OCI-LY1 (cell line): Measurements from ENCODE around the gene HOXA9.

Source experiments
- H2AFZ ChIP-seq: fragments of 200-600 bp; sonication (generic), shearing (Covaris generic); 2 replicates; pipeline ENCODE4 v1.6.0; 2014; ENCODE audit warnings: antibody characterized with exemption, mild to moderate bottlenecking, low read length
- H3F3A ChIP-seq: fragments of 200-600 bp; sonication (generic), shearing (Covaris generic); 2 replicates; pipeline ENCODE4 v1.6.0; 2014; ENCODE audit warnings: mild to moderate bottlenecking, antibody characterized with exemption, low read length, moderate library complexity; ENCODE audit not compliant: insufficient read depth
- H3K27ac ChIP-seq: fragments of 200-600 bp; sonication (generic); 2 replicates; pipeline ENCODE4 v1.5.1; 2014; ENCODE audit warnings: low read length, mixed run types, mild to moderate bottlenecking, low read depth; ENCODE audit not compliant: poor library complexity, severe bottlenecking
- H3K27me3 ChIP-seq: fragments of 200-600 bp; sonication (generic); 2 replicates; pipeline ENCODE4 v1.6.0; 2014; ENCODE audit warnings: antibody characterized with exemption, mild to moderate bottlenecking, low read length, moderate library complexity; ENCODE audit not compliant: insufficient read depth
- H3K36me3 ChIP-seq: fragments of 200-600 bp; sonication (generic); 2 replicates; pipeline ENCODE4 v1.6.1; 2014; ENCODE audit warnings: mild to moderate bottlenecking, antibody characterized with exemption, low read length, moderate library complexity, mixed read lengths; ENCODE audit not compliant: insufficient read depth
- H3K4me1 ChIP-seq: fragments of 200-600 bp; sonication (generic); 2 replicates; pipeline ENCODE4 v1.5.1; 2014; ENCODE audit warnings: mild to moderate bottlenecking, low read length, moderate library complexity; ENCODE audit not compliant: insufficient read depth, severe bottlenecking
- H3K4me2 ChIP-seq: fragments of 200-600 bp; sonication (generic), shearing (Covaris generic); 2 replicates; pipeline ENCODE4 v1.6.1; 2014; ENCODE audit warnings: low read length
- H3K4me3 ChIP-seq: fragments of 200-600 bp; sonication (generic); 2 replicates; pipeline ENCODE4 v1.5.1; 2014; ENCODE audit warnings: low read length, low read depth, mild to moderate bottlenecking, mixed read lengths; ENCODE audit not compliant: poor library complexity, severe bottlenecking
- H3K79me2 ChIP-seq: fragments of 200-600 bp; shearing (Covaris generic); 2 replicates; pipeline ENCODE4 v1.6.1; 2016; ENCODE audit warnings: mixed run types, low read length, mixed read lengths; ENCODE audit not compliant: insufficient read depth
- H3K9ac ChIP-seq: fragments of 200-600 bp; sonication (generic), shearing (Covaris generic); 2 replicates; pipeline ENCODE4 v1.6.1; 2014; ENCODE audit warnings: mild to moderate bottlenecking, low read length, mixed read lengths
- H3K9me2 ChIP-seq: fragments of 200-600 bp; sonication (generic), shearing (Covaris generic); 2 replicates; pipeline ENCODE4 v1.6.1; 2014; ENCODE audit warnings: low read depth, mild to moderate bottlenecking, low read length, mixed read lengths
- H3K9me3 ChIP-seq: fragments of 200-600 bp; shearing (Covaris generic); 2 replicates; pipeline ENCODE4 v1.6.1; 2014; ENCODE audit warnings: low read length, mixed read lengths
- H4K20me1 ChIP-seq: fragments of 200-600 bp; sonication (generic), shearing (Covaris generic); 2 replicates; pipeline ENCODE4 v1.6.0; 2016; ENCODE audit warnings: mild to moderate bottlenecking, low read length; ENCODE audit not compliant: insufficient read depth
- EZH2 ChIP-seq: fragments of 200-600 bp; sonication (generic), shearing (Covaris generic); IDR thresholded peaks from 2 replicates; pipeline ENCODE4 v1.8.0; 2017; ENCODE audit warnings: borderline replicate concordance, mixed run types, mild to moderate bottlenecking, antibody characterized with exemption, low read length, moderate library complexity, mixed read lengths
- TF ChIP-seq, protein P1 (sequence below): fragments of 200-600 bp; sonication (generic), shearing (Covaris generic); IDR thresholded peaks from 2 replicates; pipeline ENCODE4 v1.5.1; 2017; ENCODE audit warnings: mild to moderate bottlenecking, antibody characterized with exemption, low read length, moderate library complexity, mixed read lengths

HOXA9 gene

GRCh38 chr7:27148756-27149641 is 16.3 kb downstream of the HOXA9 start:
- peak overlapping the region; percentile 91; the same call in 1 of the 2 replicates for H3K4me2 ChIP-seq

DNA sequence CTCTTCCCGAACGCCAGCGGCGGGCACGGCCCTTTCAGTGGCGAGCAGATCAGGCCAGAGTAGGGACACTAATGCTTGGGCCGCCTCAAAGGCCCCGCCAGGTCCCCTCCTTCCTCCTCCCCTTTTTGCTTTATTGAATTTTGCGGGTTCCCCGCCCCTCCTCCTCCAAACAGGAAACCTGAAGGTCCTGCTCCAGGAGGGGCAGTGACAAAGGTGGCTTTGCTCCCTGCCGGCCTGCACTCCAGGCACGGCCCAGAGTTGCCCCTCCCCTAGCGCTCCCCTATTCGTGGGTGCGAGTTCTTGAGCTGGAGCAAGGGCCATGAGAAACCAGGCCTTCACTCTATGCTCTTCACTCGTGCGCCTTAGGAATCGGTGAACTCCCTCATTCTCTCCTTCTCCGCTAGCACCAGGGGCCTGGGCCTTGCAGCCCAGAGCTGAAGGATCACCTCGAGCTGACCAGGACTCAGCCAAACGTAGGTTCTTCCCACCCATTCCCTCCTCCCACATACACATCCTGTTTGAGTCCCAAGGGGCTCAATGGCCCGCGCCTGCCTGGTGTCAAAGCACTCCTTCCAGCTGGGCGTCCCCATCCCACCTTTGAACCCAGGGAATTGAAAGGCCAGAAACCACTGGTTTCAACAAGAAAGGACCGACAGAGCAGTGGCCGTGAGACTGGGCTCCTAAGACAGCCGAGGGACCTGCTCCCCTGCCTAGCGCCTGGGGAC is 17.1 kb downstream of the HOXA9 start:
- no peak overlapping the region for H3K27ac ChIP-seq
- no peaks in the 10 kb centered on the region for H3F3A ChIP-seq
- H3K9me3 ChIP-seq = no peaks in the 10 kb centered on the region
- H3K79me2 ChIP-seq = no peaks in the 10 kb centered on the region
- peak overlapping the region; percentile 42; the same call in 1 of the 2 replicates for H3K9ac ChIP-seq
- no peak for TF ChIP-seq EZH2
- TF ChIP-seq, protein P1, sequence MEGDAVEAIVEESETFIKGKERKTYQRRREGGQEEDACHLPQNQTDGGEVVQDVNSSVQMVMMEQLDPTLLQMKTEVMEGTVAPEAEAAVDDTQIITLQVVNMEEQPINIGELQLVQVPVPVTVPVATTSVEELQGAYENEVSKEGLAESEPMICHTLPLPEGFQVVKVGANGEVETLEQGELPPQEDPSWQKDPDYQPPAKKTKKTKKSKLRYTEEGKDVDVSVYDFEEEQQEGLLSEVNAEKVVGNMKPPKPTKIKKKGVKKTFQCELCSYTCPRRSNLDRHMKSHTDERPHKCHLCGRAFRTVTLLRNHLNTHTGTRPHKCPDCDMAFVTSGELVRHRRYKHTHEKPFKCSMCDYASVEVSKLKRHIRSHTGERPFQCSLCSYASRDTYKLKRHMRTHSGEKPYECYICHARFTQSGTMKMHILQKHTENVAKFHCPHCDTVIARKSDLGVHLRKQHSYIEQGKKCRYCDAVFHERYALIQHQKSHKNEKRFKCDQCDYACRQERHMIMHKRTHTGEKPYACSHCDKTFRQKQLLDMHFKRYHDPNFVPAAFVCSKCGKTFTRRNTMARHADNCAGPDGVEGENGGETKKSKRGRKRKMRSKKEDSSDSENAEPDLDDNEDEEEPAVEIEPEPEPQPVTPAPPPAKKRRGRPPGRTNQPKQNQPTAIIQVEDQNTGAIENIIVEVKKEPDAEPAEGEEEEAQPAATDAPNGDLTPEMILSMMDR = no peak
- peak overlapping the region; percentile 91 for H3K4me2 ChIP-seq
- H3K27me3 ChIP-seq = peaks cover 24% of the 10 kb centered on the region; the same call in 1 of the 2 replicates
- H3K36me3 ChIP-seq = no peaks in the 10 kb centered on the region
- no peaks in the 10 kb centered on the region for H4K20me1 ChIP-seq
- peaks cover 64% of the 10 kb centered on the region for H3K4me1 ChIP-seq
- H3K4me3 ChIP-seq = peak overlapping the region; percentile 58
- H2AFZ ChIP-seq = no peak overlapping the region
- no peaks in the 10 kb centered on the region for H3K9me2 ChIP-seq

More at GRCh38 chr7:27148756-27149641, 16.3 kb downstream of the HOXA9 start:
- H3K79me2 ChIP-seq = no peaks in the 10 kb centered on the region
- H3K36me3 ChIP-seq = no peaks in the 10 kb centered on the region
- no peaks in the 10 kb centered on the region for H3K9me3 ChIP-seq
- H3F3A ChIP-seq = no peaks in the 10 kb centered on the region
- H2AFZ ChIP-seq = no peak overlapping the region
- H3K4me1 ChIP-seq = peaks cover 61% of the 10 kb centered on the region
- peak overlapping the region; percentile 58 for H3K4me3 ChIP-seq
- TF ChIP-seq, protein P1 = no peak
- no peak for TF ChIP-seq EZH2
- H3K9ac ChIP-seq = no peak overlapping the region; the same call in 1 of the 2 replicates
- H3K9me2 ChIP-seq = no peaks in the 10 kb centered on the region
- peaks cover 24% of the 10 kb centered on the region; the same call in 1 of the 2 replicates for H3K27me3 ChIP-seq
- H3K27ac ChIP-seq = no peak overlapping the region
- no peaks in the 10 kb centered on the region for H4K20me1 ChIP-seq

DNA sequence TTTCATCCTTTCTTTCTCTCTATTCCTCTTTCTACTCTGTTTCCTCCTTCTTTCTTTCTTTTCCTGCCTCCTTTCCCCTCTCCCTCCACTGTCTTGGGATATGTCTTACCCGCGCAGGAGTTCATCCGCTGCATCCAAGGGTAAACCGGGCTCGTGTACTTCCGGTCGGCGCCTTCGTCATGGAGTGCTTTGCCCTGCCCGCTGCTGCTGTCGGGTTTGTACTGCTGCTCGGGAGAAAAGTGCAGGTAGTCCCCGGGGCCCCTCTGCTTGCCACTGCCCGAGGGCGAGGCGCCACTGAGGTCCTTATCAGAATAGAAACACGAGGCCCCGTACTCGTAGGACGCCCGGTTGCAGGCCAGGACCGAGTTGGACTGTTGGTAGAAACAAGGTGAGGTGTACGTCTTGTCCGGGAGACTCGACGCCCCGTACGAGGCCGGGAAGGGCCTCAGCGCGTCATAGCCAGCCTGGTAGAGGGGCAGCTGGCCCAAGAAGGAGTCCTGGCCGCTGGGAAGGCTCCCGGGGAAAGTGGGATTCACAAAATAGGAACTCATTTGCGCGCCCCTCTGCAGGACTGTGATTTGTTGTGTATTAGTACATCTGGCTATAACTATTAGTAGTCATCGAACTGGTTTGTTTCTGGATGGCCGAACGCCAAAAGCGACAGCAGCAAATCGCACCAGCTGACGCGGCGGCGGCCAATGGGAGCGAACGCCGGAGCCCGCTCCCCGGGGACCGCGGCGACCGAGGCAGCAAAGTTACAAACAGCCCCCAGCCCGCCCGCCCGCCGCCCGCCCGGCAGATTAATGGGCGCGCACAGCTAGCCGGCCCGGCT is 17.9 kb downstream of the HOXA9 start, which contains the start of gene HOXA6:
HOXA6 (minus strand) TSS at position 576 of the 832 bp plus-strand sequence; CDS start at position 551, 25 bp downstream.
- H3F3A ChIP-seq = no peaks in the 10 kb centered on the region
- no peaks in the 10 kb centered on the region for H3K79me2 ChIP-seq
- peak within 1 kb of the TSS; percentile 91 for H3K4me2 ChIP-seq
- no peaks in the 10 kb centered on the region for H3K9me2 ChIP-seq
- H3K9me3 ChIP-seq = no peaks in the 10 kb centered on the region
- 0 out of 2 replicates have a peak, but pooled peaks have one; percentile 95 for TF ChIP-seq EZH2
- TF ChIP-seq, protein P1 = no peak
- peaks cover 20% of the 10 kb centered on the region; the same call in 1 of the 2 replicates for H3K27me3 ChIP-seq
- H3K9ac ChIP-seq = peak within 1 kb of the TSS; percentile 42; the same call in 1 of the 2 replicates
- peak within 1 kb of the TSS; percentile 58 for H3K4me3 ChIP-seq
- no peaks in the 10 kb centered on the region for H3K36me3 ChIP-seq
- H3K4me1 ChIP-seq = peaks cover 68% of the 10 kb centered on the region
- H3K27ac ChIP-seq = no peak within 1 kb of the TSS
- no peak within 1 kb of the TSS for H2AFZ ChIP-seq
- no peaks in the 10 kb centered on the region for H4K20me1 ChIP-seq
